Eye (tissue), 1 donor: Measurements from ENCODE around the gene CEBPZOS.
"Not testable (repeated sequence)": the region's sequence is repeated elsewhere in the genome, so short reads cannot be mapped to it uniquely, and the experiment has no call there.

ENCODE experiments used
- DNase-seq: peaks from one replicate; pipeline ENCODE4 v3.0.0-alpha.2; 2015

The CEBPZOS gene

DNA sequence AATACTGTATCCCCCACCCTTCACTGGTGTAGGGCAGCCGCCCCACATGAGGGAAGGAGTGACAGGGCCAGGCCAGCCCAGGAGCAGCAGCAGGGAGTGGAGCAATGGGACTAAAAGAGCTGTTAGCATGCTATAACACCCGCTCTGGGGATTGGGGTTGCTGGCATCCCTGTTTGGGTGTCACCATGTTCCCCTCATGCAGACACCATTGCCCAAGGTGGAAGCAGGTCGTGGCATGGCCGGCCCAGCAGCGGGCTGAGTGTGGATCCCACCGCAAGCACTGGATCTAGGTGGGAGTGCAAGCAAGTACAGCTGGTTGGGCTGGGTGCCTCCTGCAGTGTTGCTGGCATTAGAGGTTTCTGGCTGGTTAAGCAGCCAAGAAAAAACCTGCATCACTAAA is 4.5 kb upstream of the CEBPZOS start:
- DNase-seq: no peak

GRCh38 chr2:37192551-37192950 is 3.7 kb upstream of the CEBPZOS start:
- DNase-seq: no peak

- not testable (repeated sequence) for DNase-seq
Observed at GRCh38 chr2:37195862-37196319, 405 bp upstream of the CEBPZOS start.

- no peak for DNase-seq
Observed at GRCh38 chr2:37198681-37199065, 2.4 kb downstream of the CEBPZOS start.

GRCh38 chr2:37201208-37201607 is 4.9 kb downstream of the CEBPZOS start:
- no peak for DNase-seq

DNA sequence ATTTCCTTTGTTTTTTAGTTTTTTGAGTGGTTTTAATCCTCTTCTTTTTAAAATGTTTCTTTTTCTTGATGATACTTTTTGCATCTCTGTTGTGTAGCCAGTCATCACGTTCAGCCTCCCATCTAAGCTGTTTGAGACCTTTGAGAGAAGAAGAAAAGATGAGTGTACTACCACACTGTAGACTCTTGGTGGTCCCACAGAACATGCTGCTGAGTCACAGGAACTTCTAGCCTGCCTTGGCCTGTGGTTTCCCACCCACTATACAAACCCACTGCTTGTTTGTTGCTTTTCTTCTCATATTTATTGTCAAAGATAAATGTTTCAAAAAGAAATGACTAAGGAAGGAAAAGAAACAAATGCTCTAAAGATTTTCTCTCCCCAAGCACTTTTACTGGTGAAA is 5.5 kb downstream of the CEBPZOS start:
- no peak for DNase-seq

DNA sequence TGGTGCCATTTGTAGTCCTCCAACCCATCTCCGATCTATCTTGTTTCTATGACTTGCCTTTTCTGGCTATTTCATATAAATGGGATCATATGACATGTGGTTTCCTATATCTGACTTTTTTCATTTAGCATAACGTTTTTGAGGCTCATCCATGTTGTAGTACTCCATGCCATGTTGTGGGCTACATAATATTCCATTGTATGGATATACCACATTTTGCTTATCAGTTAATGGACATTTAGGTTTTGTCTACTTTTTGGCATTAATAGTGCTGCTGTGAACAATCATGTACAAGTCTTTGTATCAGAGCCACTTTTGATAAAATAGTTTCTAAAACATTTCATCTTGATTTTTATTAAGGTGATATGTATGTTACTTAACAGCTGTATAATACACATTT is 7.4 kb downstream of the CEBPZOS start:
- DNase-seq: no peak

DNA sequence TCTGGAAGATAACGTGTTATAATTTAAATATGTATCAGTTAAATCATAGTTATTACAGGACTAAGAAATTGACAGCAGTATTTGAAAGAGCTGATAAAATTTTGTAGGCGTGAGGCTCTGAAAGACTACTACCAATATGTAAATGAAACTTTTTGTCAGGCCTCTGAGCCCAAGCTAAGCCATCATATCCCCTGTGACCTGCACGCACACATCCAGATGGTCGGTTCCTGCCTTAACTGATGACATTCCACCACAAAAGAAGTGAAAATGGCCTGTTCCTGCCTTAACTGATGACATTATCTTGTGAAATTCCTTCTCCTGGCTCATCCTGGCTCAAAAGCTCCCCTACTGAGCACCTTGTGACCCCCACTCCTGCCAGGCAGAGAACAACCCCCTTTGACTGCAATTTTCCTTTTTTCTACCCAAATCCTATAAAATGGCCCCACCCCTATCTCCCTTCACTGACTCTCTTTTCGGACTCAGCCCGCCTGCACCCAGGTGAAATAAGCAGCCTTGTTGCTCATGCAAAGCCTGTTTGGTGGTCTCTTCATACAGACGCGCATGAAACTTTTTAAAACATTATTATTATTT is 8.9 kb downstream of the CEBPZOS start:
- DNase-seq: not testable (repeated sequence)

DNA sequence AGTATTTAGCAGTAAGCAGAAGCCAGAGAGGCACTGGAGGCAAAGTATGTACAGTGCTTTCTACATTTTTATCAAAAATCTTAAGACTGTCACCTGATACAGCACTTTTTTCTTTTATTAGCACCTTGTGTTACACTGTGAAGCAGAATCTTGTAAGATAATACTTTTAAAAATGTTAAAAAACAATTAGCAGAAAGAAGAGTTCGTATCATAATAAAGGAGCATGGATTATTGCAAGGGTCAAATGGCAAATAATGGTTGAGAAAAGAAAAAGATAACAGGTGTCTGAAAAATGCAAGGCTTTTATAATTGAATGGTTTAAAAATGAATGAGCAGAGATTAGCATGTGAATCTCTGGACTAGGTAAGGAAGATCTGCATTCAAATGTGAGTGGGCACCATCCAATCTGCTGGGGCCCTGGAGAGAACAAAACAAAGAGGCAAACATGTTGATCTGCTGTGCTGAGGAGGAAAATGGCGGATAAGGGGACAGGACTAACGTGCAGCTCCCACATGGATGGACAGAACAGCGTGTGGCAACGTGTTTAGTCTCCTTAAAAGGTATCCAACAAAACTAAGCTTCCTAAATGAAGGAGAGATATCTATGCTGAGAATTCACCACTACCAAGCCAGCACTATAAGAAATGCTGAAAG is 9.5 kb downstream of the CEBPZOS start:
- DNase-seq: no peak

- DNase-seq: not testable (repeated sequence)
Observed at GRCh38 chr2:37206760-37207159, 10.5 kb downstream of the CEBPZOS start.

DNA sequence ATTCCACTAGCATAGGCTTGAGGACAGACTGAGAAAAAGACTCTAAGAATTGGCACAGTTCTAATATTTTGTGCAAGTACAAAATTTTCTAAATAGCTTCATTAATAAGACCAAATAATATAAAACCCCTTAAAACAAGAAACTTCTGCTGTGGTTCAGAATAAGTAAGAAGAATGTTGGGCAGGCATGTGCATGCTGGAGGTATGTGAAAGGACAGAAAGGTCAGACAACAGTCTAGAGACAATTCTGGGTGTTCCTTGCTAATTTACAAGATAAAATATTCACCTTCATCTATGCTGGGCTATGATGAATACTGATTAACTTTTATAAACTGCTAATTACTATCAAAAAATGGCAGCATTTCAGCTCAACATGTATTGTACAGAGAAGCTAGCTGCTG is 14.9 kb downstream of the CEBPZOS start:
- no peak for DNase-seq

GRCh38 chr2:37211939-37212338 is 15.6 kb downstream of the CEBPZOS start:
- DNase-seq: no peak

GRCh38 chr2:37215250-37215649 is 19.0 kb downstream of the CEBPZOS start:
- no peak for DNase-seq

- peak; percentile 21 for DNase-seq
Observed at GRCh38 chr2:37219046-37219445, 22.8 kb downstream of the CEBPZOS start.

DNA sequence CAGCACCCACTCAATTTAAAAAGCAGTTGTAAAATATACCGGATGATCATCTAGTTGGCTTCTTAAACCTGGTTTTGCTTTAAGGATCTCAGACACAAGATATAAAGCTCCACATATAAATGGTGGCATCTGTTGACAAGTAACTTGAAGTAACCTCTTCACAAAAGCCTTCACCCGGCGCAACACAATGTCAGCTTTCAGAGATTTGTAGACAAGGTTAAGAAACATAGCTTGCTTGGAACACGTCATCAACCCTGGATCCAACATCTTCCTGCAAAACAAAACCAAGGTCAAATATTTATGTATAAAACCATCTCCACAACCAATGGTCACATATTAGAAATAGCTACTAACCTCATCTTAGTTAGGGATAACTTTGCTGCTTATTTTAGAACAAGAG is 26.8 kb downstream of the CEBPZOS start:
- DNase-seq: no peak

- no peak for DNase-seq
Observed at GRCh38 chr2:37224063-37224462, 27.8 kb downstream of the CEBPZOS start.

DNA sequence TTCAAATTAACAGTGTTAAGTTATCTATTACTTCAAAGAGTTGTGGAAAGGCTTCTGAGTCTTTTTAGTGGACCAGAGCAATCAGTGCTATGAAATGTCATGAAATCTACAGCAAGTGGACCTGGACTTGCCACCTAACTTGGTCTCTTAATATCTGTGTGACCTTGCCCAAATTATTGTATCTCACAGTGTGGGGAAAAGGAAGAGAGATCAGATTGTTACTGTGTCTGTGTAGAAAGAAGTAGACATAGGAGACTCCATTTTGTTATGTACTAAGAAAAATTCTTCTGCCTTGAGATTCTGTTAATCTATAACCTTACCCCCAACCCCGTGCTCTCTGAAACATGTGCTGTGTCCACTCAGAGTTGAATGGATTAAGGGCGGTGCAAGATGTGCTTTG is 28.8 kb downstream of the CEBPZOS start:
- not testable (repeated sequence) for DNase-seq

DNA sequence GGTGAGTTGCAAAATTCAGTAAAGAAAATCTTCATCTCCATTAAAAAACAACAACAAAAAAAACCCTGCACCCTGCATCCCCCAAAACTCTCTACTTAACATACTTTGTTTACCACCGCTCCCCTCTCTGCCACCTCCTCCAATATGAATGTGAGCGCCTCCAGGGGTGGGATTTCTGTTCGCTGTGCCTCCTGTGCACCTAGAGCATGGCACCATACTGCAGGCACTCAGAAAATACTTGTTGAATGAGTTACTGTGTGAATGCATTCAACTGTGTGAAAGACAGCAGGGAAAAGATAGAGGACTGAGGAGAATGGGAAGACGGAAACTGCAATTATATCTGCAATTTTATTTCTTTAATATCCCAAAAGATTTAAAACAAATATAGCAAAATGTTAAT is 30.6 kb downstream of the CEBPZOS start:
- DNase-seq: no peak

- DNase-seq: no peak
Observed at GRCh38 chr2:37228788-37229187, 32.5 kb downstream of the CEBPZOS start.

GRCh38 chr2:37230581-37230980 is 34.3 kb downstream of the CEBPZOS start:
- DNase-seq: no peak

DNA sequence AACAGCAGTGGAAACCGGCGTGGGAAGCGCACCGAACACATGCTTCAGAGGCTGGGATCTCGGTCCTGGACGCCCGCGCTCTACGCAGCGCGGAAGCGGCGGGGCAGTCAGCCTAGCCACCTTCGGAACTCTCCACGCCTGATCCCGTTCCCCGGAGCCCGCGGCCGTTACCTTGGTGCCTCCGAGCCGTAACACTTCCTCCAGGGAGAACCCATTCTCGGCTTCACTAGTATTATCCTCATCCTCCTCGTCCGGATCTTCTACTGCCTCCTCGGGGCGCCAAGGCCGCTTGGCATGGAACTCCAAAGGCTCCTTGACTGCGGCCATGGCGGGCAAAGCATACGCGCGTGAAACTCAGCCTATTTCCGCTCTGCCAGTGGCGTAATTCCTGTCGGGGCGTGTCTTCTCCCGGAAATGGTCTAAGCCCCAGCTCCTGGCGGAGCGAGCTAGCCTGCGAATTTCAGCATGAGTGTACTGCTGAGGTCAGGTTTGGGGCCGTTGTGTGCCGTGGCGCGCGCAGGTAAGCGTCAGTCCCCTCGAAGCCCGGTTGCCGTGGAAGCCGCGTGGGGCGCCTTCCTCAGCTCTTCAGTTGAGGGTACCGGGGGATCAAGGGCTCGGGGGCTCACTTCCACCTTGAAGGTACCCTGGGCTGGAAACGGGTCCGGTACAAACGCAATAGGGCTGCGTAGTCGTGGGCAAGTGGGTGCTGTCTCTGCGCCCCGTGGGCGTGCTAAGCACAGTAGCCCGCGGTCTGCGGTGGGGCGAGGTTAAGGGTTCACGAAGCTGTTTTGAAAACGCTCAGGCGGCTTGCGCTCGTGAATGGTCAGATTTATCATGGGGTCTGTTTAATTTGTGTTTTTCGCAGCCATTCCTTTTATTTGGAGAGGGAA is 35.2 kb downstream of the CEBPZOS start, which contains the start of the genes CEBPZ and NDUFAF7:
CEBPZ (minus strand) TSS at position 356 of the 890 bp plus-strand sequence; CDS start at position 327, 29 bp downstream.
NDUFAF7 (plus strand) TSS at position 418 of the 890 bp plus-strand sequence; CDS start at position 466, 48 bp downstream.
- peak; percentile 96 for DNase-seq

GRCh38 chr2:37232131-37232933 is 36.0 kb downstream of the CEBPZOS start:
- DNase-seq: no peak

DNA sequence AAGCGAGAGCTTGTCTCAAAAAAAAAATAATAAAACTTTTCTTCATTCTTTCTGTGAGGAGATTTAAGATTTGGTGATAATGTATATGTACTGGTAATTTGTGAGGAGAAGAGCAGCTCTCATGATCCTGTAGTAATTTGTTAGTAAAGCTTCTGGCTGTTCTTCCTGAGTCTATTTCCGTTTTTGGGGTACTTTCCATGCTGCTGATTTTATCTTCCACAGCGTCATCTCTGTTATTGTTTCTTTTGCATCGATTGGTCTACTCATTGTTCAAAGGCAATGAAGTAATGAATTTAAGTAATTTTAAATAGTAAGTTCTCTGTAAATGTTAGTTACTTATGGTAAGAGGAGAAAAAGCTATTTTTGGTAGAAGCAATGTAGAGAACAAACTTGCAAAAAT is 47.1 kb downstream of the CEBPZOS start:
- no peak for DNase-seq
